HuH-7 (cell line): ENCODE measurements around the gene AKT2.

Source experiments
- DNase-seq: peaks from one replicate; pipeline ENCODE4 v3.0.0; 2011; ENCODE audit warnings: low spot score

AKT2 gene

DNA sequence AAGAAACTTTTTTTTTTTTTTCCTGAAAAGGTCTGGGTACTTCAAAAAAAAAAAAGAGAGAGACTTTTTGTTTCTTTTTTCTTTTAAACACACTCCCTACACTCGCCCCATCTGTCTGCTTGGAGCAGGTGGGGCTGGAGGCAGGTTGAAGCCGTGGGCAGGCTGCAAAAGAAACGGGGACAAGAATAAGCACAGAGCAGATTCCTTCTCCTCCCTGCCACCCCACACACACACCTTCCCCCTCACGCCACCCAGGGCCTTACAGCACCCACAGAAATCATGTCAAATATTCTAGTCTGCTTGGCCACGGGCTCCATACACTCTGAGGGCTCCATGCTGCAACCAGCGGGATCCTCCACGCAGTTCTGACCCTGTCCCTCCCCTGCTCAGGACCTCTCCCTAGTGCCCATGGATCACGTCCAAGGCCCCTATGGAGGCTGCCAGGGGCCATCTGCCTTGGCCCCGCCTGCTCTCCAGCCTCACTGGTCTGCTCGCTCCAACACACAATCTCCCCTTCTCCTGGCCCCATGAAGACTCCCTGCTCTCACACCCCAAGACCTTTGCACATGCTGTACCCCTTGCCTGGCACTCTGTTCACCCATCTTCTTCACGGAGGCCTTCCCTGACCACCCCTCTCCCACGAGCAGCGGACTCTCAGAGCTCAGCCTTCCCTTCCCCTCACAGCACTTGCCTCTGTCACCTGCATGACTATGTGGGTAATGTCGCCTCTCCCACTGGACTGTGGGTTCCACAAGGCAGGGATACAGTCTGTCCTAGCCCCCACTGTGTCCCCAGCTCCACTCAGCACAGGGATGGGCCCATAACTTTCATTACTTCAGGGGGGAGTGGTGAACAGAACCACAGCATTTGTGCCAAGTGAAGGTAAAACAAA is 11.4 kb downstream of the AKT2 start:
- DNase-seq: no peak

DNA sequence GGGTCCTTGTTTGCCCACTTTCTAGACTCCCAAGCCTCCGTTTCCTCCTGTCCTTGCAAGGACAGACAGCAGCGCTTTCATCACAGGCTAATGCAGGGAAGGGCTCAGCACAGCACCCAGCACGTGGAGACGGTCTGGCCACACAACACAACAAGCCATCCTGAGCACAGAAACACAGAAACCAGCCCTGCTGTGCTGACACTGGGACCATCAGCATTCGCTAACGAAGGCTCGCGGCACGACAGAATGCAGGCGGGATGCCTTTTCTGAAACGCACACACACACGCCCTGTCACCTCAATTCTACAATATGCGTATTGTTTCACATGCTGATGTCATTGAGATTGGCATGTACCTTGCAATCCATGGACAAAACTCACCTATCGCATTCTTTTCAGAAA is 12.9 kb downstream of the AKT2 start:
- DNase-seq: no peak

DNA sequence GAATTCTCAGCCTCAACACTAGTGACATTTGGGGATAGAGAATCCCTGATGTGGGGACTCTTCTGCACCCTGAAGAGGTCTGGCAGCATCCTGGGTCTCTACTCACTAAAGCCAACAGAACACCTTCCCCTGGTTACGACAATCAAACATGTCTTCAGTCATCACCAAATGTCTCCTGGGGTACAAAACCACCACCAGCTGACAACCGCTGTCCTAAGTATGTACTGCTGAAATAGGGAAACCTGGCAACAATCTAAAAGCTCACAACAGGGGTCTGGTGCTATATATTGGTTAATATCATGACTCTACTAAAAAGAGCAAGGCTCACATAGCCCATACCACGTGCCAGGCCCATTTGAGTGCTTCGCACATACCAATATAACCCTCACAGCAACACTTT is 13.4 kb downstream of the AKT2 start:
- DNase-seq: no peak

DNA sequence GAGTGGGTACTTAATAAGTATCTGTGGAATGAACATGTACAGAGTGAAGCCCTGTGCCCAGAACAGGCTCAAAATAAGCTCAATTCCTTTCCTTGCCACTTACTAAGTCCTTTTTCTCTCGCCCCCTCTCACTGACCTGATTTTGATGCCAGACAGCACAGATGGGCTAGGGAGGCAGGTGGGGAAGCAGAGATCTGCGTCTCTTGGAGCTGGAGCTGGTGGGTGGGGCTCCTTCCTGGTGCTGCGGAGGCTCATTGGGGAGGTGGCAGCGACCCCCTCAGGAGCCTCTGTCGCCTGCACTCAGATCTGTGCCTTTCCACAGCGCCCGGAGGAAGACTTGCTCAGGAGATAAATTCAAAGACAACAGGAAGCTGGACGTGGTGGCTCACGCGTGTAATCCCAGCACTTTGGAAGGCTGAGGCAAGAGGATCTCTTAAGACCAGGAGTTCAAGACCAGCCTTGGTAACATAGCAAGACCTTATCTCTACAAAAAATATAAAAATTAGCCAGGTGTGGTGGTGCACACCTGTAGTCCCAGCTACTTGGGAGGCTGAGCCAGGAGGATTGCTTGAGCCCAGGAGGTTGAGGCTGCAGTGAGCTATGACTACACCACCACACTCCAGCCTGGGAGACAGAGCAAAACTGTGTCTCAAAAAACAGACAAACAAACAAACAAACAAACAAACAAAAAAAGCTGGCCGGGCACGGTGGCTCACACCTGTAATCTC is 14.6 kb downstream of the AKT2 start:
- no peak for DNase-seq

DNA sequence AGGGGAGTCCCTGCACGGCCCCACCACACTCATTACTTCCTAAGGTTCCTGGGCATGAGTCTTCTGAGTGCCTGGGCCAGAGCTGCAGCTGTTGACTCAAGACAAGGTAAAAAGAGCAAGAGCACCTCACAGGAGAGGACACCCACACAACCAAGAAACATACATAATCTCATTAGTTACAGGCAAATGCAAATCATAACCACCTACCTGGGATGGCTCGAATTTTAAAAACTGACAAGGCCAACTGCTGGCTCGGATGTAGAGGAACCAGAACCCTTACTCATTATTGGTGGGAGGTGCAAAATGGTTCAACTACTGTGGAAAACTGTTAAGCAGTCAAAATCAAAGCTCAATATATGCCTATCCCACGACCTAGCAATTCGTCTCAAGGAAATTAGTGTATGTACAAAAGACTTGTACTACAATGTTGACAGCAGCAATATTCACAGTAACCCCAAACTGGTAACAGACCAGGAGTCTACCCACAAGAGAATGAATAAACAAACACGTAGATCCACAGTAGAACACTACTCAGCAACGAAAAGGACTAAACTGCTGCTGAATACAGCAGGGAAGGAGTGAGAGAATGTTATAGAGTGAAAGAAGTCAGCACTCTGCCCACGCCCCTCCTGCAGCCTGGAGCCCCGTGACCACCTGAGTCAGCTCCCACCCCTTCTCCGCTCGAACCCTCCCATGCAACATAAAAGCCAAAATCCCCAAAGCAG is 15.8 kb downstream of the AKT2 start:
- no peak for DNase-seq

DNA sequence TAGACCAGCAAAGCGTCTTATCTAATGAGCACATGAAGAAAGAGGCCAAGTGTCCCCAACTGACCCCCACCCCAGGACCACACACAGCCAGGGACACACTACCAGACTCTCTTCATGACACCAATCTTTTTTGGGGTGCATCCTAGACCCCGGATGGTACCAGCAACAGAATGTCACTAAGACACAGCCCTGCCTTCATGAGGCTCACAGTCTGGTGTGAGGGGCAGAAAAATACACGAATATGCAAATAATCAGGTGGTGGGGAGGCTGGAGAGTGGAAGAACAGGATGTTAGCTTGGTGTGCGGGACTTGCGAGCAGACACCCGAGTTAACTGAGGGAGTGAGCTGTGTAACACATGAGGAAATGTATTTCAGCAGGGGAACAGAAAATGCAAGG is 17.5 kb downstream of the AKT2 start:
- DNase-seq: no peak

DNA sequence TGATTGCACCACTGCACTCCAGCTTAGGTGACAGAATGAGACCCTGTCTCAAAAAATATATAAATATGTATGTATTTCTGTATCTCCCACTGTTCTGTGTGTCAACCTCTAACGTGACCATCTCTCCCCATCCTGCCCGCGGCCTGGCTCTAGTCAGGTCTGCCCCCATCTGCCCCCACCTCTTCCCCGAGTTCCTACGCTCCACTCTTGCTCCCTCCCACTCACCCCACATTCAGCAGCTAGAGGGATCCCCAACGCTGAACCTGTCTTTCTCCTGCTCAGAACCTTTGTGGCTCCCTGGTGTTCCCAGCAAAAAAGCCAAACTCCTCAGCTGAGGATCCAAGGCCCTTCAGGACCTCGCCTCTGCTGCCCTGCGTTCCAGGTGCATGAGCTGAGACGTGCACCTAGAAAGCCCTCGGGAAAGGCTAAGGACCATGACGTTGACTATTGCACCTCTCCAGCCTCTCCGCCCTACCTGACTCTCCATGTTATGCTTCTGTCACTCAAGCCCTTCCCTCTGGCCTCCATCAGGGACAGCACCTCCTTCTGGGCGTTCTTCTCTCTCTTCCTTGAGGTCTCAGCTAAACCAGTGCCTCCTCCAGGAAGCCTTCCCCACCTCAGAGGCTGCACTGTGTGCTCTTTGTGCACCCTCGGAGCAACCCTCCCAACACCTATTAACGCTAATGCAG is 18.1 kb downstream of the AKT2 start:
- no peak for DNase-seq

DNA sequence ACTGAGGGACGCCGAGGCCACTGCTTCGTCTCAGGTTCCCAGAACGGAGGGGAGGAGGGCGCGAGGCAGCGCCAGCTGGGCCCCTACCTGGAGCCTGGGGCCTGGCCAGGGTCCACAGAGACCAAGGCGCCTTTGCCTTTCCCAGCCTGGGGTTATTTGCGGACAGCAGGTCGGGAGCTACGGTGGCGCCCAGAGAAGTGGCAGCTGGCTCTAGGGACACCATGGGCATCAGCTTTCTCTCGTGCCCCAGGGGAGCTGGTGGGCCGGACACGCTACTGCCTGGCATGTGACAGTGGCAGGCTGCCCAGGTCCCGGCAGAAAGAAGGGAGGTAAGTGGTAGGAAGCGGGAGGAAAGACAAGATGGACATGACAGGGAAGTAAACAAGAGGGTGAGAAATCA is 19.0 kb downstream of the AKT2 start:
- no peak for DNase-seq

DNA sequence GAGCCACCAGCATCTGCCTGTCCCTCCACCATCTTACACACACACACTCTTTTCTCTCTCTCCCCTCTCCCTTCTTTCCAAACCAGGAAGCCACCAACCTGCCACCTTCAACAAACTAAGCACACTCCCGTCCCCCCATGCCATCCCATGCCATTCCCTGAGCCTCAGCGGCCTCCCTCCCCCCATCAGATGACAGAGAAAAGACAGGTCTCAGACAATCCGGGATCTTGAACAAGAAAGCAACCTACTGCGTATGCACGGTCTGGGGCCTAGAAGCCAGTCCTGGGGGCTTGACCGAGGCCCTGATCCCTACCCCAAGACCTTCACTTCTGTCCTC is 19.4 kb downstream of the AKT2 start:
- no peak for DNase-seq

DNA sequence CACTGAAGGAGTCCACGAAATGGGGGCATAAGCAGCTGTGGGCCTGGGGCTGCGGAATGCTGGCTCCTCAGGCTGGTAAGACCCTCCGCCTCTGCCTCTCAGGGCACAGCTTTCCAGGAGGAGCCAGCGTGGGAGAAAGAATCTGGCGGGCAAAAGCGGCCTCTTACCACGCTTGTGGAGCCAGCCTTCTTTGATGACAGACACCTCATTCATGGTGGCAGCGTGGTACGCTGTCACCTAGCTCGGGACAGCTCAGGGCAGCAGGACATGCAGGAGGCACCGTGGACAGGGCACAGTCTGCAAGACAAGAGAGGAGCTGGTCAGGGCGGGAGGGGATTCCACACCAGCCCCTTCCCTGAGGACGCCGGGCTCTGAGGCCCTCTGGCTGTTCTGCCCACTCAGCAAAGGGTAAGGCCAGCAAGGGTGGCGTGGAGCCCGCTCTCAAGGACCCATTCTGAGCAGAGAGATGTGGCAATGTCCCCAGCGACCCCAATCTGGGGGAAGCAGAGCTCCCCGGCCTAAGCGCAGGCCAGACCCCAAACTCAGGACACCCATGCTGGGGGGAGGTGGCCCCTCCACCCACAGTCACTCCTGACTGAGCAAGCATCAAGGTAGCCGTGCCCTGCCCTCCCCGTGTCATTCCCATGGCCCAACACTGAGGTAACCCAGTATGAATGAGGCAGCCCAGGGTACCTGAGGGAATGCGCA is 19.9 kb downstream of the AKT2 start:
- DNase-seq: no peak

DNA sequence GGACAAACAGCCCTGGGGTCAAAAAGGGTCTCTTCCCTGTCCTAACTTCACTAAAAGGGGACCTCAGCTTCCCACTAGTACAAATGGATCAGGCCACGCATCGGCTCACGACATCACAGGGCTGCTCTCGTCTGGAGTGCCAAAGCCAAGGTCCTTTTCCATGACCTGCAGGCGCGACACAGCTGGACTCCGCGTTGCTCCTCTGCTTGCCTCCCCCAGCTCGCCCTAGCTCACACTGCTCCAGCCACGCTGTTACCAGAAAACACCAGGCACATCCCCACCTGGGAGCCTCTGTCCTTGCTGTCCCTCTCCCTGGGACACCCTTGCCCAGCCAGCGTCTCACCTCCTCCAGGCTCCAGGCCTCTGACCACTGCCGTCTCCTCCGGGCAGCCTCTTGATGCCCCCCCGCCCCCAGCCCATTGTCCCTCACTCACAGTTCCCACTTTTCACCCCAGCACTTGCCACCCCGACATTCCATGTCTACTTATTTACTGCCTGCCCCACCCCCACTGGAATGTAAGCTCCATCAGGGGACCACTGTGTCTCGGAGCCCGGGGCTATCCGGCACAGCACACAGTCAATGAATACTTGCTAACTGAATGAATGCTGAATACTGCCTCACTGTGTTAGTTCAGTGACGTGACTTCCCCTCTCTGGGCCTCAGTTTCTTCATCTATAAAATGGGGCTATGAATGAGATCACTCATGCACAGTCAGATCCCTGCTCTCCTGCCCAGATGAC is 20.7 kb downstream of the AKT2 start:
- no peak for DNase-seq

DNA sequence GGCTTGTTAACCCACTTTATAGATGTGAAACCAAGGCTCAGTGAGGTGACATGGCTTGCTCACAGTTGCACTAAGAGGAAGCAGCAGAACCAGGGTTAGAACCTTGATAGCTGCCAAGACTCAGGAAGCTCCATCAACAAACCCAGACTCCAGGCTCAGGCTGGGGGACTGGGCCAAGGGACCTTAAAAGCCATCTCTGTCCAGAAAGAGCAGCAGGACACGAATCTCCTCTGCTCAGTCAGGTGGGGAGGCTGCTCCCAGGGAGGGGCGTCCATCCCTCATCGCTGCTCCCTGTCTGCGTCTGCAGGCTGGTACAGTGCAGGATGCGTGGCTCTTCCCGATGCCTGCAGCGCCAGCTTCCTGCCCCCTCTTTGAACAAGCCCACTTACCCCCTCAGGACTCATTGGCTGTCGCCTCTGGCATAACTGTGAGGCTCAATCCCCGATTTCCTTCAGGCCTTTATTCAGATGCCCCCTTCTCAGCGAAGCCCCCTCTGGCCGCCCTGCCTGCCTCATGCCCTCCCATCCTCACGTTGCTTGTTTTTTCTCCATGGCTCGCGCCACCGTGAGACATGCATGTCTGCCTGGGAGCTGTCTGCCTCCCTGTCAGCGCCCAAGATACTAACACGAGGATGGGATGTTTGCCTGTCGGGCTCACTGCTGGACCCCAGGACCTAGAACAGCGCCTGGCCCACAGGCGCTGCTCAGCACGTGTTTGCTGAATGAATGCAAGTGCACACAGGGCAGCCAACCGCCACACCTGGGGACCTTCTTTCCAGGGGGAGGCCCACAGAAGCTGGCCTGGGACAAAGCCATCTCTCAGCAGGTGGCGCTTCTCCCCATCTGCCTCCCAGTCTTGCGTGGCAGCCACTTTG is 21.5 kb downstream of the AKT2 start:
- no peak for DNase-seq

DNA sequence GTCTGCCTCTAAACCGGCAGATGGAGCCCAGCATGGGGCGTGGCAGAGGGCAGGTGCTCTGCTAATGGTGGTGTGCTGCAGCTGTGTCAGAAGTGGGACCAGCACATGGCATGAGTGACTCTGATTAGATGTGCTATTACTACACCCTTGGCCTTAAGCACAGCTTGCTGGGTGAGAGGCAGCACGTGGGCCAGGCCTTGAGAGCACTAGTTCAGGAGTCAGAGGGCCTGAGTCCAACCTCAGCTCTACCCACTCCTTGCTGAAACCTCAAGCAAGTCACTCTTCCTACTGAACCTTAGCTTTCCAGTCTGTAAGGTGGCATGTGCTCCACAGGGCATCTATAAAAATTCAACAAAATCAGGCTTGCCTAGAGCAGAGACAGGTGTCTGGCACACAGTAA is 22.7 kb downstream of the AKT2 start:
- DNase-seq: no peak

DNA sequence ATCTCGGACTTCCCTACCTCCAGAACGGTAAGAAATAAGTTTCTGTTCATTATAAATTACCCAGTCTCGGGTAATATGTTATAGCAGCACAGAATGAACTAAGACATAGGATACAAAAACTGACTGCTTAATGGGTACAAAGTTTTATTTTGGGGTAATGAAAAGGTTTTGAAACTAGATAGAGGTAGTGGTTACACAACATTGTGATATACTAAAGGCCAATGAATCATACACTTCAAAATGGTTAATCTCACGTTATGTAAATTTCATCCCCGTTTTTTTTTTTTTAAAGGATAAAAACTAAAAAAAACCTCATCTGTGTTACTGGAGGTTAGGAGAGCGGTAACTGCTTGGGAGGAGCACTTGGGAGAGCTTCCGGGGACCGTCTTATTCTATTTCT is 23.5 kb downstream of the AKT2 start:
- DNase-seq: no peak

DNA sequence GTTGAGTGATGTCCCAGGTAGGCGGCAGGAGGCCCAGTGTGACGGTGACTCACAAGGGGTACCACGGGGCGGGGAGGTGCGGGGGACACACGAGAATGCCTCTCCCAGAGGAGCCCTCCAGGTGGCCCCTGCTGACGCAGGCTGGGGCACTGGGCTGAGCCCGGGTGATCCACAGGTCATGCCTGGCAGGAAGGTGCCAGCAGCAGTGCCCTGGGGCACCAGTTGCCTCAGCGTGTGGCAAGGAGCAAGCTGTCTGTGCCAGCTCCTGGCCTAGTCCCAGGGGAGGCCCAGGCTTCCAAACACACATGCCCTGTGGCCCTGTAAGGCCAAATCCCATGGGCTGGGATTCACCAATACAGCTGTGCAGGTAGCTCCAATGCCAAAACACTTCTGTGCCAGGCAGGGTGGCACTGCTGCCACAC is 28.0 kb downstream of the AKT2 start:
- DNase-seq: no peak

DNA sequence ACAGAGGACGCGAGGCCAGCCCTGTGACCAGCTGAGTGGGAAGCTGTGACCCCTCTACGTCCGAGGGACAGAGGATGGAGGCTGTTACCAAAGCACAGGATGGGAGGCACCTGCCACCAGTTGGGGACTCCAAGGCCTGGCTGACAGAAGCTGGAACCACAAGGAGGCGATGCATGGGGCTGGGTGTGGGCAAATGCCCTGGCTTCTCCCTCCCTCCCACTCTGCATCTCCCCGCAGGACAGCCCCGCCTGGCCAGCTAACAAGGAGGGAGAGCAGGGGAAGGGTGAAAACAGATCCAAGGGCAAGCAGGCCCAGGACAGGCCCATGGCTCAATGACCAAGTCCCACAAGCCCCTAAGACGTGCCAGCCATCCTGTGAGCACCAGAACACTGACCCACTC is 28.6 kb downstream of the AKT2 start:
- no peak for DNase-seq

DNA sequence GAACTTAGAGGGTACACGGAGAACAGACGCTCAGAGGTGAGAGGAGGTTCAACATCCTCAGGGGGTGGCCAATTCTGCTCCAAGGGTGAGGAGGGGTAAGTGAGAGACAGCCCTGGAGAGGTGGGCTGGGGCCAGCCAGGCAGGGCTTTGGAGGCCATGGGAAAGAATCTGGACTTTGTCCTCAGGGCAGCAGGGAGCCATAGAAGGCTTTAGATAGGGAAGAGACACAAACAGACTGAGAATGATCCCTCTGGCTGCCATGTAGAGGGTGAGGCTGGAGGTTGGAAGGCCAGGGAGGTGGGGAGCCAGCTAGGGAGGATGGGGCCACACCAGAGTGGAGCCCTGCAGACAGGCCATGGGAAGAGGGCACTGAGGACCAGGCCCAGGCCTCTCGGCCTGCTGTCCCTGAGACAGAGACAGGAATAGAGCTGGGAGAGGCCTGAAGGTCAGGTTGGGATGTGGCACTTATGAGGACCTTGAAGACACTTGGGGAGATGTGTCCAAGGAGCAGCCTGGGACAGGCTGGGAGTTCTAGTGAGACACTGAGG is 29.5 kb downstream of the AKT2 start:
- DNase-seq: peak; percentile 61

DNA sequence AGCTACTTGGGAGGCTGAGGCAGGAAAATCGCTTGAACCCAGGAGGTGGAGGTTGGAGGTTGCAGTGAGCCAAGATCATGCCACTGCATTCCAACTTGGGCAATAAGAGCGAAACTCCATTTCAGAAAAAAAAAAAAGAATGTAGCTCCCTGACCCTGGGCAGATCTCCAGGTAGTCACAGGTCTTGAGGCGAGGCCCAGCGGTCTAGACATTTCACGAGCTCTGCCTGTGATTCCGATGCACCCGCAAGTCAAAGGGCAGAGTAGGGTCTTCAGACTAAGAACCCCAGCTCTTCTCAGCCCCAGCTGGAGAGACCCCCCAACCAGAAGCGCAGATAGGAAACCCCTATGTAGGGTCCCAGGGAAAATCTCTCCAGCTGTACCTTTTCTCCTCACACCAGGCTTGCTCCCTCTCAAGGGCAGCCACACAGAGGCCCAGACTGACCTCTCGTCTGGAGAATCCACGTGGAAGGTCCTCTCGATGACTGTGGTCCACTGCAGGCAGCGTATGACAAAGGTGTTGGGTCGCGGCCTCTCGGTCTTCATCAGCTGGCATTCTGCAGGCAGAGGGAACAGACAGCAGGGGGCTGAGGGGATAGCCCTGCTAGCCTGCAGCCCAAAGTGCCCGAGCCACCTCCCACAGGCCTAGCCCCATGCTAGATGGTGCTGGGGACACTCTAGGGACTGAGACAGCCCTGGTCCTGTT is 30.3 kb downstream of the AKT2 start:
- DNase-seq: no peak

DNA sequence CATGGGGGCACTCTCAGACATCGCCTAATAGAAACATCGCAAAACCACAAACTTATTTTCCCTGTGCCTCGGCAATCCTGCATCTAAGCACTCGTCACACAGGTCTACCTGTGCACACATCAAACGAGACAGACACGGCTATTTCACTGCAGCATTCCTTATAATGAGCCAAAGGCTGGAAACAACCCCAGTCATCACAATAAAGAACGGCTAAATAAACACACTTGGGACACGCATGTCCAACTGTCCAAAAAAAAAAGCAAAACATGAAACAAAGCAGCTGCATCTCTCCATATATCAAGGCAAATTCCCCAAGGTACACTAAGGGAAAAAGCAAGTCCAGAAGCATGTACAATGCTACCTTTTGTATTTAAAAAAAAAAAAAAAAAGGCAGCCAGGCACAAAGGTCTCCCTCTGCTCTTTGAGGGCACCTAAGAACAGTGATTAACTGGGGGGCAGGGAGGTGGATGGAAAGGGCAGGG is 31.5 kb downstream of the AKT2 start:
- DNase-seq: no peak
